NCI-H526 (cell line): ENCODE data around the gene EXOC2.

ENCODE experiments used
- DNase-seq, 2 experiments: peaks; one replicate each; lab custom pipeline; 2025; lab: John Stamatoyannopoulos, UW

EXOC2 gene

GRCh38 chr6:465531-466348 is 227.2 kb downstream of the EXOC2 start:
- DNase-seq: no peak

GRCh38 chr6:456887-457286 is 236.1 kb downstream of the EXOC2 start:
- DNase-seq: no peak

- DNase-seq: peak; percentile 3 to 15
Observed at GRCh38 chr6:456358-456867, 236.5 kb downstream of the EXOC2 start.

- no peak for DNase-seq
Observed at GRCh38 chr6:455835-456234, 237.1 kb downstream of the EXOC2 start.

- no peak for DNase-seq
Observed at GRCh38 chr6:455006-455585, 237.8 kb downstream of the EXOC2 start.

GRCh38 chr6:454148-454991 is 238.6 kb downstream of the EXOC2 start:
- DNase-seq: no peak

- no peak for DNase-seq
Observed at GRCh38 chr6:453152-453551, 239.8 kb downstream of the EXOC2 start.

- DNase-seq: no peak
Observed at GRCh38 chr6:452301-453067, 240.5 kb downstream of the EXOC2 start.

- DNase-seq: no peak
Observed at GRCh38 chr6:451847-452246, 241.1 kb downstream of the EXOC2 start.

GRCh38 chr6:451336-451735 is 241.6 kb downstream of the EXOC2 start:
- DNase-seq: no peak

GRCh38 chr6:449486-450419 is 243.2 kb downstream of the EXOC2 start:
- no peak for DNase-seq

- no peak for DNase-seq
Observed at GRCh38 chr6:449057-449430, 243.9 kb downstream of the EXOC2 start.

- DNase-seq: no peak
Observed at GRCh38 chr6:448296-449056, 244.5 kb downstream of the EXOC2 start.

GRCh38 chr6:447381-448165 is 245.4 kb downstream of the EXOC2 start:
- no peak for DNase-seq

- no peak for DNase-seq
Observed at GRCh38 chr6:446418-447366, 246.2 kb downstream of the EXOC2 start.

- no peak for DNase-seq
Observed at GRCh38 chr6:445571-446417, 247.1 kb downstream of the EXOC2 start.

GRCh38 chr6:444653-445275 is 248.2 kb downstream of the EXOC2 start:
- DNase-seq: peak in 1 of 2 experiments; percentile 35
